ENCODE results near the gene RPN2.

DNA sequence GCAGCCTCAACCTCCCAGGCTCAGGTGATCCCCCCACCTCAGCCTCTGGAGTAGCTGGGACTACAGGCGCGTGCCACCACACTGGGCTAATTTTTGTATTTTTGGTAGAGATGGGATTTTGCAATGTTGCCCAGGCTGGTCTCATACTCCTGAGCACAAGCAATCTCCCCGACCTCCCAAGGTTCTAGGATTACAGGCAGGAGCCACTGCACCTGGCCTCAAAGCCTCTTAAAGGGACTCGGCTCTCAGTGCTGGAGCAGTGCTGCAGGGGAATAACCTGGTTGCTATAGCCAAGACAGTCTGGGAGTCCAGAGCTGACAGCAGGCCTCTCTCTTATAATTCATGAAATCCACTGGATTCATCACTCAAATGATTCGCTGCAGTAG is 65.4 kb downstream of the RPN2 start:
- no peak for TF ChIP-seq REST (IDR thresholded peaks at IDR 0.05; ENCODE audit: insufficient read depth in 1 of 2, low read depth in 2 of 2, low read length in 2 of 2)
- TF ChIP-seq POLR2AphosphoS5 (IDR thresholded peaks at IDR 0.05; ENCODE audit: low read depth, low read length), result no peak
- TF ChIP-seq SIN3A (IDR thresholded peaks at IDR 0.05; ENCODE audit: borderline replicate concordance, insufficient read depth, low read length), result no peak
- TF ChIP-seq TAF1 (IDR thresholded peaks at IDR 0.05; ENCODE audit: borderline replicate concordance, insufficient read depth, low read length), result no peak

Data from PFSK-1 (cell line).